ENCODE measurements around the gene HOMER2.

DNA sequence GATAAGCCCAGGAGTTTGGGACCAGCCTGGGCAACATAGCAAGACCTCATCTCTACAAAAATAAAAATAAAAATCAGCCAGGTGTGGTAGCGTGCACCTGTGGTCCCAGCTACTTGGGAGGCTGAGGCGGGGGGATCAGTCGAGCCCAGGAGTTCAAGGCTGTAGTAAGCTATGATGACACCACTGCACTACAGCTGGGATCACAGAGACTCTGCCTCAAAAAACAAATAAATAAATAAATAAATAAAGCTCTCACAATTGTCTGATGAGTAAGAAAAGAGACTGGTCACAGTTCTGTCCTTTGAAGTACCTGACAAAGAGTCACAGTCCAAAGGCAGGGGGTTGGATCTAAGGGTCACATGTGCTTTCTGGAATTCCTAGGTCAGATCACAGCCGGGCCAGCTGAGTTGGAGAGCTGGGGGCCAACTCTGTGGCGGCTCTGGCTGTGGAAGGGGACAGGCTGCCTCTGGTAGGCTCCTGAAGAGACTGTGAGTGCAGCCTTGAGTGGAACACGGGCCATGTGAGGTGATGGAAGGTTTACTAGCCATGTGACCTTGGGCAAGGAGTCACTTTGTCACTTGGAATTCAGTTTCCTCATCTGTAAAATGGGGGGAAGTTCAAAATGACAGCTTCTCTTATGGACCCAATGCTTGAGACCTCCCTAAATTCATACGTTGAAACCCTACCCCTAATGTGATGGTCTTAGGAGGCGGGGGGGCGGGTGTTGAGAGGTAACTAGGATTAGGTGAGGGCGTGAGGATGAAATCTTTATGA lies 95.9 kb downstream of the HOMER2 start:
- TF ChIP-seq, protein P1, sequence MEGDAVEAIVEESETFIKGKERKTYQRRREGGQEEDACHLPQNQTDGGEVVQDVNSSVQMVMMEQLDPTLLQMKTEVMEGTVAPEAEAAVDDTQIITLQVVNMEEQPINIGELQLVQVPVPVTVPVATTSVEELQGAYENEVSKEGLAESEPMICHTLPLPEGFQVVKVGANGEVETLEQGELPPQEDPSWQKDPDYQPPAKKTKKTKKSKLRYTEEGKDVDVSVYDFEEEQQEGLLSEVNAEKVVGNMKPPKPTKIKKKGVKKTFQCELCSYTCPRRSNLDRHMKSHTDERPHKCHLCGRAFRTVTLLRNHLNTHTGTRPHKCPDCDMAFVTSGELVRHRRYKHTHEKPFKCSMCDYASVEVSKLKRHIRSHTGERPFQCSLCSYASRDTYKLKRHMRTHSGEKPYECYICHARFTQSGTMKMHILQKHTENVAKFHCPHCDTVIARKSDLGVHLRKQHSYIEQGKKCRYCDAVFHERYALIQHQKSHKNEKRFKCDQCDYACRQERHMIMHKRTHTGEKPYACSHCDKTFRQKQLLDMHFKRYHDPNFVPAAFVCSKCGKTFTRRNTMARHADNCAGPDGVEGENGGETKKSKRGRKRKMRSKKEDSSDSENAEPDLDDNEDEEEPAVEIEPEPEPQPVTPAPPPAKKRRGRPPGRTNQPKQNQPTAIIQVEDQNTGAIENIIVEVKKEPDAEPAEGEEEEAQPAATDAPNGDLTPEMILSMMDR (IDR thresholded peaks at IDR 0.05; ENCODE audit: low read depth, low read length), result no peak
- no peak for TF ChIP-seq EZH2phosphoT487 (IDR thresholded peaks at IDR 0.05; ENCODE audit: low read depth)
